HepG2 (cell line): ENCODE results near the gene ACYP2. TPM values are rescaled to one million over a fixed set of nuclear protein-coding genes. Genes with fewer than 3 reads are reported as not detected.

ENCODE experiments used
- ATAC-seq: fragments of 200-7000 bp; cut with Tn5 transposase; 3 replicates; pipeline ENCODE4 v1.9.1; 2020; ENCODE audit warnings: mild to moderate bottlenecking, moderate library complexity
- BruUV-seq: library from RNA; stranded (reverse); fragments of 400-500 nt; replicated peaks from 2 replicates; lab custom pipeline; 2021; lab: Mats Ljungman, UMichigan
- CTCF ChIA-PET: fragments of 300-600 bp; formaldehyde crosslinking; extraction: SDS; loops from one replicate; lab custom pipeline; 2021; ENCODE audit warnings: low total read pairs, inconsistent platforms, low intra/inter-chr PET ratio; lab: Yijun Ruan, JAX
- POLR2A ChIA-PET: fragments of 350-600 bp; sonication (Branson Sonifier 250); formaldehyde crosslinking; loops from one replicate; lab custom pipeline; 2020; ENCODE audit warnings: antibody characterized with exemption, inconsistent platforms; lab: Yijun Ruan, JAX
- DNase-seq: peaks from one replicate; pipeline ENCODE4 v3.0.0-alpha.2; 2015; ENCODE audit warnings: low spot score
- FAIRE-seq: peaks from 3 replicates; lab custom pipeline; 2011; peaks lifted over from hg19 to GRCh38; lab: Jason Lieb, UNC
- H2AFZ ChIP-seq: one replicate; pipeline ENCODE4 v1.6.1; 2011; ENCODE audit warnings: low read length, inconsistent platforms
- H3K27ac ChIP-seq: fragments of 300-600 bp; 3 replicates; pipeline ENCODE4 v1.8.0; 2011; ENCODE audit warnings: mixed run types, mild to moderate bottlenecking, mixed read lengths, low read length, inconsistent platforms; ENCODE audit not compliant: insufficient read depth; ENCODE audit errors: extremely low read length
- H3K27me3 ChIP-seq, 2 experiments: fragments of 200-600 bp in 1 of 2; 2 replicates in 1 of 2; 3 replicates in 1 of 2; pipeline versions ENCODE4 v1.6.0 to v1.8.0; 2011; ENCODE audit warnings: low read length in 2 of 2, mild to moderate bottlenecking in 2 of 2, moderate library complexity in 2 of 2, inconsistent platforms in 1 of 2; ENCODE audit not compliant: insufficient read depth in 2 of 2, control insufficient read depth in 1 of 2
- H3K36me3 ChIP-seq, 2 experiments: fragments of 200-600 bp in 1 of 2; replicated peaks in 1 of 2; 2 replicates in 1 of 2; 3 replicates in 1 of 2; pipeline versions ENCODE4 v1.5.1 to v1.8.0; 2011; ENCODE audit warnings: low read length in 2 of 2, inconsistent platforms in 1 of 2; ENCODE audit not compliant: insufficient read depth in 2 of 2, control insufficient read depth in 1 of 2
- H3K4me1 ChIP-seq: 2 replicates; pipeline ENCODE4 v1.5.1; 2012; ENCODE audit warnings: low read length, inconsistent platforms; ENCODE audit not compliant: insufficient read depth
- H3K4me2 ChIP-seq: 2 replicates; pipeline ENCODE4 v1.6.0; 2011; ENCODE audit warnings: low read depth, low read length, inconsistent platforms
- H3K4me3 ChIP-seq, 3 experiments: fragments of 200-600 bp in 1 of 3; sonication (generic), shearing (Covaris generic) in 1 of 3; replicated peaks in 1 of 3; 2 replicates each; pipeline ENCODE4 v1.5.1; 2011 to 2016; ENCODE audit warnings: low read length in 3 of 3, inconsistent platforms in 2 of 3, low read depth in 2 of 3, mild to moderate bottlenecking in 2 of 3, control low read depth in 1 of 3, mixed read lengths in 1 of 3; ENCODE audit not compliant: insufficient read depth in 1 of 3
- H3K79me2 ChIP-seq: one replicate; pipeline ENCODE4 v1.6.1; 2011; ENCODE audit warnings: low read length, inconsistent platforms; ENCODE audit not compliant: insufficient read depth
- H3K9ac ChIP-seq: 2 replicates; pipeline ENCODE4 v1.6.0; 2011; ENCODE audit warnings: mild to moderate bottlenecking, low read depth, low read length, inconsistent platforms; ENCODE audit not compliant: insufficient read depth
- H3K9me3 ChIP-seq: 2 replicates; pipeline ENCODE4 v1.5.1; 2012; ENCODE audit warnings: mild to moderate bottlenecking, low read length
- H4K20me1 ChIP-seq: 2 replicates; pipeline ENCODE4 v1.6.0; 2011; ENCODE audit warnings: inconsistent platforms, mild to moderate bottlenecking, low read length, moderate library complexity; ENCODE audit not compliant: insufficient read depth
- AFF4 ChIP-seq: sonication (generic); formaldehyde crosslinking; IDR thresholded peaks from 2 replicates; pipeline ENCODE4 v1.4.0; 2020; ENCODE audit warnings: missing genetic modification reagents
- ARNT ChIP-seq: fragments of 450-650 bp; IDR thresholded peaks from 2 replicates; pipeline ENCODE4 v1.6.1; 2017
- CHD2 ChIP-seq: IDR thresholded peaks from 2 replicates; pipeline ENCODE4 v1.6.1; 2011; ENCODE audit warnings: low read depth, low read length, improper control_type of control experiment
- ERF ChIP-seq: IDR thresholded peaks from 2 replicates; pipeline ENCODE4 v1.6.1; 2018; ENCODE audit warnings: missing biosample characterization, missing genetic modification reagents
- MAZ ChIP-seq, 2 experiments: sonication (generic) in 1 of 2; formaldehyde crosslinking in 1 of 2; IDR thresholded peaks; 2 replicates each; pipeline versions ENCODE4 v1.5.0 to v1.6.1; 2012 to 2020; ENCODE audit warnings: low read depth in 2 of 2, mild to moderate bottlenecking in 2 of 2, borderline replicate concordance in 1 of 2, improper control_type of control experiment in 1 of 2, low read length in 1 of 2, missing genetic modification reagents in 1 of 2, moderate library complexity in 1 of 2
- NBN ChIP-seq: fragments of 450-650 bp; conservative IDR thresholded peaks from 2 replicates; pipeline ENCODE4 v1.6.1; 2017
- PITX1 ChIP-seq: sonication (generic); formaldehyde crosslinking; IDR thresholded peaks from 2 replicates; pipeline ENCODE4 v1.5.1; 2020; ENCODE audit warnings: mild to moderate bottlenecking, missing genetic modification reagents
- RBM22 ChIP-seq: fragments of 200-400 bp; formaldehyde crosslinking; optimal IDR thresholded peaks from 2 replicates; pipeline ENCODE3; 2017; ENCODE audit warnings: mild to moderate bottlenecking, low read length, moderate library complexity
- RXRA ChIP-seq: sonication (generic); formaldehyde crosslinking; IDR thresholded peaks from 2 replicates; pipeline ENCODE4 v1.5.1; 2020; ENCODE audit warnings: missing genetic modification reagents
- THAP11 ChIP-seq: IDR thresholded peaks from 2 replicates; pipeline ENCODE4 v1.6.1; 2016; ENCODE audit warnings: missing biosample characterization, missing genetic modification reagents
- ZFP36L1 ChIP-seq: sonication (generic); formaldehyde crosslinking; IDR thresholded peaks from 2 replicates; pipeline ENCODE4 v1.8.0; 2022; ENCODE audit warnings: mild to moderate bottlenecking, missing genetic modification reagents, moderate library complexity
- ZNF326 ChIP-seq: sonication (generic); formaldehyde crosslinking; IDR thresholded peaks from 2 replicates; pipeline ENCODE4 v1.4.0; 2020; ENCODE audit warnings: missing genetic modification reagents, borderline replicate concordance
- ZNF577 ChIP-seq: sonication (generic); formaldehyde crosslinking; IDR thresholded peaks from 2 replicates; pipeline ENCODE4 v1.4.0; 2020; ENCODE audit warnings: mild to moderate bottlenecking, low read depth, missing genetic modification reagents, borderline replicate concordance
- ZNF615 ChIP-seq: sonication (generic); formaldehyde crosslinking; IDR thresholded peaks from 2 replicates; pipeline ENCODE4 v1.5.0; 2020; ENCODE audit warnings: mild to moderate bottlenecking, missing genetic modification reagents, borderline replicate concordance
- ZNF7 ChIP-seq: IDR thresholded peaks from 2 replicates; pipeline ENCODE4 v1.6.1; 2016; ENCODE audit warnings: missing biosample characterization, missing genetic modification reagents
- ZNF775 ChIP-seq: sonication (generic); formaldehyde crosslinking; IDR thresholded peaks from 2 replicates; pipeline ENCODE4 v1.4.0; 2020; ENCODE audit warnings: missing genetic modification reagents, mild to moderate bottlenecking, moderate library complexity, borderline replicate concordance
- WGBS: methylation state at CpG from one replicate; pipeline ENCODE4 v1.1.6; 2017; ENCODE audit warnings: low lambda C conversion rate; 5-methylcytosine and 5-hydroxymethylcytosine counted together
- in situ Hi-C: cut with HindIII; loops from 2 replicates; pipeline ENCODE4 v1.10.0; 2017; ENCODE audit warnings: low pct_unique_long_range_greater_than_20kb; ENCODE audit not compliant: extremely low pct_ligation_motif_present
- intact Hi-C: fragments of 100-400 bp; cut with micrococcal nuclease; formaldehyde crosslinking; loops from one replicate; pipeline ENCODE4 v1.10.0; 2022; ENCODE audit not compliant: unreplicated experiment
- polyA plus RNA-seq, 8 experiments: library from polyadenylated mRNA; depleted of rRNA in 3 of 8; stranded (reverse) in 7 of 8; unstranded in 1 of 8; fragments of >200 nt; fragmentation: Illumina TruSeq in 4 of 8; extraction: Trizol in 4 of 8; gene quantifications; 2 replicates each; pipeline versions ENCODE4 v1.2.1 to v1.2.3, GENCODE V29; 2011 to 2016; ENCODE audit warnings: low read depth in 4 of 8, missing spikeins in 1 of 8, mixed read lengths in 1 of 8; ENCODE audit not compliant: insufficient read depth in 1 of 8
- total RNA-seq, 5 experiments: library from RNA; depleted of rRNA; stranded (reverse); fragments of >200 nt; fragmentation: Illumina TruSeq; extraction: Trizol; gene quantifications; 2 replicates each; pipeline ENCODE4 v1.2.3, GENCODE V29; 2016; ENCODE audit warnings: low read depth in 1 of 5
- TF ChIP-seq, protein P1 (sequence below): sonication (generic); IDR thresholded peaks from 2 replicates; pipeline ENCODE4 v1.6.1; 2016; ENCODE audit warnings: low read depth, borderline replicate concordance
- TF ChIP-seq, protein P2 (sequence below): sonication (generic); formaldehyde crosslinking; IDR thresholded peaks from 2 replicates; pipeline ENCODE4 v1.4.0; 2020; ENCODE audit warnings: missing genetic modification reagents

ACYP2 gene
- total and polyA plus RNA-seq, 2 of the 13 experiments (the other 11 are each of a cell fraction or from before 2014, with no cell fraction given), result 12.3 to 12.7 TPM

GRCh38 chr2:54336977-54337255 lies 221.5 kb downstream of the ACYP2 start:
- no TSS peak for BruUV-seq
- TF ChIP-seq ZFP36L1 (CRISPR knock-in tag), result no peak
- TF ChIP-seq ZNF7 (CRISPR knock-in tag), result no peak
- TF ChIP-seq CHD2, result no peak
- TF ChIP-seq MAZ (IDR thresholded peaks at IDR 0.05; ENCODE audit: borderline replicate concordance, low read depth, low read length), result no peak
- no peak for TF ChIP-seq MAZ (CRISPR knock-in tag; IDR thresholded peaks at IDR 0.05; ENCODE audit: low read depth)
- TF ChIP-seq, protein P1, sequence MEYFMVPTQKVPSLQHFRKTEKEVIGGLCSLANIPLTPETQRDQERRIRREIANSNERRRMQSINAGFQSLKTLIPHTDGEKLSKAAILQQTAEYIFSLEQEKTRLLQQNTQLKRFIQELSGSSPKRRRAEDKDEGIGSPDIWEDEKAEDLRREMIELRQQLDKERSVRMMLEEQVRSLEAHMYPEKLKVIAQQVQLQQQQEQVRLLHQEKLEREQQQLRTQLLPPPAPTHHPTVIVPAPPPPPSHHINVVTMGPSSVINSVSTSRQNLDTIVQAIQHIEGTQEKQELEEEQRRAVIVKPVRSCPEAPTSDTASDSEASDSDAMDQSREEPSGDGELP, result no peak
- no peak for TF ChIP-seq ERF (CRISPR knock-in tag)
- TF ChIP-seq ZNF775 (CRISPR knock-in tag), result no peak
- no peak for TF ChIP-seq RXRA (CRISPR knock-in tag)
- no peak for TF ChIP-seq RBM22
- TF ChIP-seq, protein P2, sequence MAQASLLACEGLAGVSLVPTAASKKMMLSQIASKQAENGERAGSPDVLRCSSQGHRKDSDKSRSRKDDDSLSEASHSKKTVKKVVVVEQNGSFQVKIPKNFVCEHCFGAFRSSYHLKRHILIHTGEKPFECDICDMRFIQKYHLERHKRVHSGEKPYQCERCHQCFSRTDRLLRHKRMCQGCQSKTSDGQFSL (CRISPR knock-in tag), result no peak
- no peak for TF ChIP-seq AFF4
- no peak for TF ChIP-seq PITX1 (CRISPR knock-in tag)
- TF ChIP-seq ZNF577 (CRISPR knock-in tag), result no peak
- no peak for TF ChIP-seq ZNF615 (CRISPR knock-in tag)
- TF ChIP-seq ZNF326 (CRISPR knock-in tag), result no peak
- TF ChIP-seq NBN, result no peak
- no peak for TF ChIP-seq THAP11 (CRISPR knock-in tag)
- TF ChIP-seq ARNT, result no peak

More at GRCh38 chr2:54336977-54337255, 221.5 kb downstream of the ACYP2 start:
- ChIA-PET CTCF (no interaction called here), POLR2A (no interaction called here)
- H3K4me3 ChIP-seq, result no peak overlapping the region
- H4K20me1 ChIP-seq, result no peaks in the 10 kb centered on the region
- H3K79me2 ChIP-seq, result no peaks in the 10 kb centered on the region
- H3K9ac ChIP-seq, result no peak overlapping the region
- intact Hi-C loops (loop anchor here (10.0 kb wide), 1 partner anchor 158 kb away; no protein-coding TSS in a partner anchor), in situ Hi-C loops (no loop called here)
- H2AFZ ChIP-seq, result no peak overlapping the region
- no peak overlapping the region for H3K4me2 ChIP-seq
- FAIRE-seq, result peak; percentile 8
- no peaks in the 10 kb centered on the region for H3K9me3 ChIP-seq
- no peak overlapping the region for H3K27ac ChIP-seq
- peaks cover 0 to 5% of the 10 kb centered on the region in 2 experiments; a peak in 1 of 5 replicates for H3K27me3 ChIP-seq
- ATAC-seq, result no peak
- no peaks in the 10 kb centered on the region for H3K36me3 ChIP-seq
- 48% methylated on average over 1 of the region's 1 CpG for WGBS
- H3K4me1 ChIP-seq, result 0 out of 2 replicates have a peak, but pooled peaks cover under 1% of the 10 kb centered on the region
- DNase-seq, result no peak
